Upper lobe of left lung (tissue), 4 donors: ENCODE results near the gene ZNF831.

Experiments used
- CTCF ChIP-seq, 6 experiments: fragments of 450-650 bp in 4 of 6; fragments of 200-600 bp in 2 of 6; sonication (generic) in 2 of 6; IDR thresholded peaks; one replicate each; pipeline ENCODE4 v1.5.1; 2016 to 2019; ENCODE audit warnings: antibody characterized with exemption in 6 of 6
- POLR2AphosphoS5 ChIP-seq, 2 donors: sonication (generic); formaldehyde crosslinking; IDR thresholded peaks; one replicate each; pipeline ENCODE4 v1.5.1; 2017; ENCODE audit warnings: antibody characterized with exemption in 2 of 2

GRCh38 chr20:59143326-59143725, 20.3 kb upstream of the ZNF831 start:
- TF ChIP-seq CTCF (IDR thresholded peaks at IDR 0.05) = no peak
- no peak for TF ChIP-seq POLR2AphosphoS5 (IDR thresholded peaks at IDR 0.05)
